OCI-LY7 (cell line): ENCODE results near the gene LARP1.

ENCODE experiments used
- EZH2phosphoT487 ChIP-seq: fragments of 200-600 bp; sonication (generic); IDR thresholded peaks from 2 replicates; pipeline ENCODE4 v1.6.1; 2018; ENCODE audit warnings: low read depth, borderline replicate concordance, mild to moderate bottlenecking, mixed run types, antibody characterized with exemption, low read length, moderate library complexity, mixed read lengths
- TF ChIP-seq, protein P1 (sequence below): fragments of 200-600 bp; sonication (generic); conservative IDR thresholded peaks from 2 replicates; pipeline ENCODE4 v1.5.1; 2014; ENCODE audit warnings: mild to moderate bottlenecking, antibody characterized with exemption, low read length, moderate library complexity, mixed read lengths

DNA sequence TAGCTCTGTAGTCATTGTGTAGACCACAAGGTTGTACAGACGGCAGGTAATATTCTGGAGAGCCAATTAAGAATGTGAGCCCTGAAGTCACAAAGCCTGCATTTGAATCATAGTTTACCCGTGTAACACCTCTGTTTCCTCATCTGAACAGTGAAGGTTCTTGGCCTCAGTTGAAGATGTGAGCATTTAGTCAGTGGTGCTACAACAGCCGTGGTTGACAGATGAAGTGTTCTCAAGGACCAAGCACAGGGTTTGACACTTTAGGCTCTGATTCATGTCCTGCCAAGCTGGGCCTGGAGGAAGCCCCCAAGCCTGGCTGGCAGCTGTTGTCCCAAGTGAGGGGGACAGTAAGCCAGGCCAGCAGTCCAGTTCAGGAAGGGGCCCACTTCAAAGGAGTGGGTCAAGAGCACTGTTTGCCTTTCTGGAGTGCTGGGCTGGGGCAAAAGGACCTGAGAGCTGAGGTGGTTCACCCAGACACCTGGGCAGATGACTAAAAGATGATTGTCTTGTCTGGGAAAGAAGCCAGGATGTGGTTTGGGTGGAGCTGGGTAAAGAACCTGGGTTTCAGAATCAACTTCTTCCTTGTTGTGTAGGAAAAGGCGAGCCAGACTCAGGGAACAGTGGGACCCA, 74.5 kb downstream of the LARP1 start:
- TF ChIP-seq, protein P1, sequence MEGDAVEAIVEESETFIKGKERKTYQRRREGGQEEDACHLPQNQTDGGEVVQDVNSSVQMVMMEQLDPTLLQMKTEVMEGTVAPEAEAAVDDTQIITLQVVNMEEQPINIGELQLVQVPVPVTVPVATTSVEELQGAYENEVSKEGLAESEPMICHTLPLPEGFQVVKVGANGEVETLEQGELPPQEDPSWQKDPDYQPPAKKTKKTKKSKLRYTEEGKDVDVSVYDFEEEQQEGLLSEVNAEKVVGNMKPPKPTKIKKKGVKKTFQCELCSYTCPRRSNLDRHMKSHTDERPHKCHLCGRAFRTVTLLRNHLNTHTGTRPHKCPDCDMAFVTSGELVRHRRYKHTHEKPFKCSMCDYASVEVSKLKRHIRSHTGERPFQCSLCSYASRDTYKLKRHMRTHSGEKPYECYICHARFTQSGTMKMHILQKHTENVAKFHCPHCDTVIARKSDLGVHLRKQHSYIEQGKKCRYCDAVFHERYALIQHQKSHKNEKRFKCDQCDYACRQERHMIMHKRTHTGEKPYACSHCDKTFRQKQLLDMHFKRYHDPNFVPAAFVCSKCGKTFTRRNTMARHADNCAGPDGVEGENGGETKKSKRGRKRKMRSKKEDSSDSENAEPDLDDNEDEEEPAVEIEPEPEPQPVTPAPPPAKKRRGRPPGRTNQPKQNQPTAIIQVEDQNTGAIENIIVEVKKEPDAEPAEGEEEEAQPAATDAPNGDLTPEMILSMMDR: no peak
- no peak for TF ChIP-seq EZH2phosphoT487
